H1 (cell line): Measurements from ENCODE around the gene RNASEH2A. TPM values are rescaled to one million over a fixed set of nuclear protein-coding genes. Genes with fewer than 3 reads are reported as not detected.

Experiments used
- CTCF ChIA-PET: fragments of 300-600 bp; sonication (Branson Sonifier 250); formaldehyde crosslinking; loops from one replicate; lab custom pipeline; 2021; ENCODE audit not compliant: partially characterized antibody; lab: Charles Lee
- POLR2A ChIA-PET: fragments of 300-600 bp; sonication (Branson Sonifier 250); formaldehyde crosslinking; loops from one replicate; lab custom pipeline; 2021; ENCODE audit warnings: inconsistent platforms; ENCODE audit not compliant: partially characterized antibody; lab: Charles Lee
- DNase-seq, 2 experiments: peaks; one replicate each; pipeline versions ENCODE4 v3.0.0 to v3.0.0-alpha.2; 2010 to 2022; ENCODE audit warnings: low spot score in 2 of 2, low read depth in 1 of 2, mixed read lengths in 1 of 2
- FAIRE-seq: peaks from 2 replicates; lab custom pipeline; 2011; peaks lifted over from hg19 to GRCh38; lab: Jason Lieb, UNC
- H2AFZ ChIP-seq: 2 replicates; pipeline ENCODE4 v1.8.1; 2012; ENCODE audit warnings: low read length, inconsistent platforms
- H2AK5ac ChIP-seq: 2 replicates; pipeline ENCODE4 v1.6.1; 2013; ENCODE audit warnings: low read depth, low read length
- H2BK120ac ChIP-seq: replicated peaks from 2 replicates; pipeline ENCODE3; 2013; ENCODE audit warnings: low read depth, low read length, inconsistent platforms
- H2BK12ac ChIP-seq: 2 replicates; pipeline ENCODE4 v1.6.1; 2013; ENCODE audit warnings: low read depth, low read length
- H2BK15ac ChIP-seq: 2 replicates; pipeline ENCODE4 v1.6.1; 2013; ENCODE audit warnings: low read length
- H2BK20ac ChIP-seq: 2 replicates; pipeline ENCODE4 v1.6.1; 2013; ENCODE audit warnings: low read length
- H2BK5ac ChIP-seq: 2 replicates; pipeline ENCODE4 v1.6.1; 2013; ENCODE audit warnings: low read depth, low read length
- H3K14ac ChIP-seq: 2 replicates; pipeline ENCODE4 v1.6.1; 2013; ENCODE audit warnings: inconsistent platforms; ENCODE audit not compliant: insufficient read length
- H3K18ac ChIP-seq: 2 replicates; pipeline ENCODE4 v1.6.1; 2013; ENCODE audit warnings: low read length; ENCODE audit errors: extremely low read depth
- H3K23ac ChIP-seq: 2 replicates; pipeline ENCODE4 v1.6.1; 2013; ENCODE audit warnings: inconsistent platforms; ENCODE audit not compliant: insufficient read length
- H3K23me2 ChIP-seq: 2 replicates; pipeline ENCODE4 v1.6.1; 2013; ENCODE audit warnings: low read depth, low read length
- H3K27ac ChIP-seq: 2 replicates; pipeline ENCODE4 v1.6.1; 2011; ENCODE audit warnings: low read depth, low read length, inconsistent platforms
- H3K27me3 ChIP-seq, 4 experiments: replicated peaks in 1 of 4; 1 replicate in 1 of 4; 2 replicates in 3 of 4; pipeline versions ENCODE4 v1.6.1 to v1.8.1; 2011 to 2013; ENCODE audit warnings: low read length in 3 of 4, mild to moderate bottlenecking in 3 of 4, inconsistent platforms in 2 of 4, mixed read lengths in 2 of 4, moderate library complexity in 1 of 4; ENCODE audit not compliant: control insufficient read depth in 3 of 4, insufficient read depth in 3 of 4; ENCODE audit errors: extremely low read depth in 1 of 4
- H3K36me3 ChIP-seq, 4 experiments: 2 replicates each; pipeline versions ENCODE4 v1.6.1 to v1.8.1; 2011 to 2013; ENCODE audit warnings: mild to moderate bottlenecking in 4 of 4, low read length in 3 of 4, moderate library complexity in 2 of 4, control low read depth in 1 of 4, inconsistent platforms in 1 of 4; ENCODE audit not compliant: insufficient read depth in 4 of 4, control insufficient read depth in 2 of 4
- H3K4ac ChIP-seq: replicated peaks from 2 replicates; pipeline ENCODE3; 2013; ENCODE audit warnings: low read length, low read depth, mixed read lengths, inconsistent platforms; ENCODE audit not compliant: insufficient read length
- H3K4me1 ChIP-seq, 4 experiments: replicated peaks in 1 of 4; 1 replicate in 1 of 4; 2 replicates in 3 of 4; pipeline versions ENCODE4 v1.6.1 to v1.8.1; 2011 to 2013; ENCODE audit warnings: low read length in 3 of 4, inconsistent platforms in 2 of 4, mixed read lengths in 1 of 4; ENCODE audit not compliant: insufficient read depth in 4 of 4, control insufficient read depth in 3 of 4
- H3K4me2 ChIP-seq, 2 experiments: 2 replicates each; pipeline versions ENCODE4 v1.6.1 to v1.8.1; 2011 to 2013; ENCODE audit warnings: low read depth in 2 of 2, low read length in 2 of 2, control low read depth in 1 of 2, inconsistent platforms in 1 of 2, mild to moderate bottlenecking in 1 of 2; ENCODE audit not compliant: insufficient read depth in 1 of 2
- H3K4me3 ChIP-seq, 4 experiments: fragments of 200-600, 300-600 bp in 1 of 4; sonication (generic), shearing (Covaris generic), sonication (Bioruptor Twin) in 1 of 4; 2 replicates each; pipeline versions ENCODE4 v1.5.1 to v1.8.1; 2011 to 2016; ENCODE audit warnings: low read length in 4 of 4, low read depth in 3 of 4, control low read depth in 2 of 4, inconsistent platforms in 2 of 4, mild to moderate bottlenecking in 2 of 4, mixed read lengths in 1 of 4, moderate library complexity in 1 of 4; ENCODE audit not compliant: insufficient read depth in 2 of 4; ENCODE audit errors: extremely low read depth in 1 of 4
- H3K56ac ChIP-seq: replicated peaks from 2 replicates; pipeline ENCODE3; 2013; ENCODE audit warnings: low read depth, mild to moderate bottlenecking, mixed read lengths, low read length, inconsistent platforms; ENCODE audit not compliant: insufficient read length
- H3K79me1 ChIP-seq: 2 replicates; pipeline ENCODE4 v1.6.1; 2013; ENCODE audit warnings: low read depth, low read length, control low read depth
- H3K79me2 ChIP-seq, 2 experiments: 2 replicates each; pipeline versions ENCODE4 v1.6.1 to v1.8.1; 2012 to 2013; ENCODE audit warnings: low read length in 2 of 2, mild to moderate bottlenecking in 2 of 2, inconsistent platforms in 1 of 2; ENCODE audit not compliant: insufficient read depth in 2 of 2, control insufficient read depth in 1 of 2
- H3K9ac ChIP-seq, 4 experiments: replicated peaks in 1 of 4; 1 replicate in 1 of 4; 2 replicates in 3 of 4; pipeline versions ENCODE4 v1.6.1 to v1.8.1; 2011 to 2013; ENCODE audit warnings: low read depth in 3 of 4, low read length in 3 of 4, control low read depth in 2 of 4, mild to moderate bottlenecking in 2 of 4, moderate library complexity in 2 of 4, inconsistent platforms in 1 of 4; ENCODE audit errors: extremely low read depth in 1 of 4
- H3K9me3 ChIP-seq, 2 experiments: 2 replicates each; pipeline versions ENCODE4 v1.6.1 to v1.8.1; 2012 to 2013; ENCODE audit warnings: mild to moderate bottlenecking in 2 of 2, moderate library complexity in 2 of 2, control low read depth in 1 of 2, inconsistent platforms in 1 of 2, low read depth in 1 of 2, low read length in 1 of 2, mixed read lengths in 1 of 2; ENCODE audit not compliant: insufficient read depth in 2 of 2
- H4K20me1 ChIP-seq, 2 experiments: replicated peaks in 1 of 2; 2 replicates each; pipeline versions ENCODE3 to v1.8.1; 2011 to 2013; ENCODE audit warnings: inconsistent platforms in 2 of 2, low read length in 2 of 2, mild to moderate bottlenecking in 1 of 2; ENCODE audit not compliant: insufficient read depth in 2 of 2, control insufficient read depth in 1 of 2
- H4K5ac ChIP-seq: 2 replicates; pipeline ENCODE4 v1.6.1; 2013; ENCODE audit warnings: low read length, low read depth, mixed read lengths, inconsistent platforms; ENCODE audit not compliant: insufficient read length
- H4K8ac ChIP-seq: 2 replicates; pipeline ENCODE4 v1.8.0; 2013; ENCODE audit warnings: mild to moderate bottlenecking, moderate library complexity, low read length, inconsistent platforms; ENCODE audit not compliant: insufficient read depth; ENCODE audit errors: extremely low read depth
- H4K91ac ChIP-seq: replicated peaks from 2 replicates; pipeline ENCODE3; 2013; ENCODE audit warnings: low read length, mixed read lengths, inconsistent platforms; ENCODE audit not compliant: insufficient read length
- CBX5 ChIP-seq: fragments of 300-800, 300-1000 bp; sonication (generic); IDR thresholded peaks from 2 replicates; pipeline ENCODE4 v1.7.1; 2016; ENCODE audit warnings: antibody characterized with exemption, low read length, low read depth
- CEBPB ChIP-seq: IDR thresholded peaks from 2 replicates; pipeline ENCODE4 v1.6.1; 2012; ENCODE audit warnings: low read depth, low read length
- CHD2 ChIP-seq: IDR thresholded peaks from 2 replicates; pipeline ENCODE4 v1.6.1; 2012; ENCODE audit warnings: low read length, improper control_type of control experiment
- FOSL1 ChIP-seq: IDR thresholded peaks from 2 replicates; pipeline ENCODE4 v1.6.1; 2011; ENCODE audit warnings: mild to moderate bottlenecking, low read depth, low read length, moderate library complexity; ENCODE audit not compliant: insufficient read depth
- GABPA ChIP-seq: IDR thresholded peaks from 2 replicates; pipeline ENCODE4 v1.6.1; 2011; ENCODE audit warnings: mild to moderate bottlenecking, low read length, moderate library complexity, borderline replicate concordance; ENCODE audit not compliant: insufficient read depth
- HDAC2 ChIP-seq, 2 experiments: fragments of 300-600 bp in 1 of 2; sonication (generic) in 1 of 2; IDR thresholded peaks; 2 replicates each; pipeline ENCODE4 v1.6.1; 2011 to 2012; ENCODE audit warnings: low read depth in 2 of 2, low read length in 2 of 2, mild to moderate bottlenecking in 2 of 2, moderate library complexity in 2 of 2, borderline replicate concordance in 1 of 2, inconsistent platforms in 1 of 2
- KDM1A ChIP-seq: fragments of 200-600, 300-600 bp; sonication (generic); IDR thresholded peaks from 2 replicates; pipeline ENCODE4 v1.7.1; 2016; ENCODE audit warnings: mild to moderate bottlenecking, low read length, borderline replicate concordance
- NRF1 ChIP-seq: IDR thresholded peaks from 2 replicates; pipeline ENCODE4 v1.6.1; 2011; ENCODE audit warnings: mild to moderate bottlenecking, low read depth, low read length, improper control_type of control experiment
- RNF2 ChIP-seq: fragments of 200-900, 300-1000 bp; sonication (generic); IDR thresholded peaks from 2 replicates; pipeline ENCODE4 v1.7.1; 2016; ENCODE audit warnings: borderline replicate concordance, low read depth, mild to moderate bottlenecking, antibody characterized with exemption, low read length; ENCODE audit not compliant: poor library complexity, severe bottlenecking; ENCODE audit errors: missing control alignments
- SAP30 ChIP-seq: fragments of 300-600 bp; sonication (generic); IDR thresholded peaks from 2 replicates; pipeline ENCODE4 v1.7.1; 2012; ENCODE audit warnings: low read length, moderate library complexity, mild to moderate bottlenecking, inconsistent platforms; ENCODE audit not compliant: insufficient read depth, insufficient replicate concordance
- SP2 ChIP-seq: IDR thresholded peaks from 2 replicates; pipeline ENCODE4 v1.6.1; 2012; ENCODE audit warnings: mild to moderate bottlenecking, low read length, inconsistent platforms
- TAF1 ChIP-seq: IDR thresholded peaks from 2 replicates; pipeline ENCODE4 v1.6.1; 2011; ENCODE audit warnings: mild to moderate bottlenecking, low read depth, low read length
- TCF12 ChIP-seq: IDR thresholded peaks from 2 replicates; pipeline ENCODE4 v1.6.1; 2011; ENCODE audit warnings: low read depth, mild to moderate bottlenecking, low read length
- WGBS, 2 experiments: shearing (Covaris generic) in 1 of 2; methylation state at CpG; one replicate each; pipeline versions ENCODE4 v1.1.6 to v1.1.7; 2013 to 2015; ENCODE audit warnings: low lambda C conversion rate in 2 of 2, mixed read lengths in 2 of 2, inconsistent platforms in 1 of 2, low coverage in 1 of 2, missing lambda C conversion rate in 1 of 2; ENCODE audit not compliant: insufficient replicate concordance in 2 of 2, insufficient coverage in 1 of 2, insufficient read length in 1 of 2; ENCODE audit errors: extremely low coverage in 1 of 2, missing lambda C conversion rate in 1 of 2; 5-methylcytosine and 5-hydroxymethylcytosine counted together
- polyA plus RNA-seq, 7 experiments: library from polyadenylated mRNA; depleted of rRNA in 3 of 7; stranded (reverse) in 5 of 7; unstranded in 2 of 7; fragments of >200 nt in 5 of 7; fragments of 200-250 nt in 2 of 7; gene quantifications; 1 replicate in 5 of 7; 2 replicates in 1 of 7; 4 replicates in 1 of 7; pipeline versions ENCODE4 v1.2.1 to v1.2.3, GENCODE V29; 2011 to 2013; ENCODE audit warnings: missing spikeins in 2 of 7, mixed read lengths in 2 of 7
- total RNA-seq: library from RNA; stranded (reverse); fragmentation: NEBNext Ultra II Directional; extraction: Animal tissue kit (Norgen Biotek cat#: 25700); gene quantifications from 2 replicates; pipeline ENCODE4 v1.2.1, GENCODE V29; 2021

RNASEH2A gene
- total and polyA plus RNA-seq, 2 of the 8 experiments (the other 6 are each of a cell fraction or from before 2014, with no cell fraction given) = 67.5 to 120 TPM

- WGBS, 2 experiments = 93% methylated on average over 6 of the region's 6 CpGs; no CpG with 5 or more reads in 1 of the 2 experiments
- no peak overlapping the region for H4K5ac ChIP-seq
- no peak overlapping the region for H3K4me2 ChIP-seq
- no peak overlapping the region for H3K27ac ChIP-seq
- FAIRE-seq (no peak), DNase-seq (no peak)
- no peak overlapping the region for H2AK5ac ChIP-seq
- H2BK20ac ChIP-seq = no peak overlapping the region
- H3K4me3 ChIP-seq = no peak overlapping the region
- H3K79me1 ChIP-seq = peaks cover 7% of the 10 kb centered on the region
- no peak overlapping the region for H4K8ac ChIP-seq
- H2BK15ac ChIP-seq = no peak overlapping the region
- no peak overlapping the region for H3K56ac ChIP-seq
- H2BK120ac ChIP-seq = no peak overlapping the region
- peaks cover 24% of the 10 kb centered on the region for H3K23me2 ChIP-seq
- no peak overlapping the region for H3K14ac ChIP-seq
- H2BK5ac ChIP-seq = no peak overlapping the region
- ChIA-PET POLR2A (interaction anchor here (0.6 to 15.2 kb wide), 6 partner anchors 21 to 1199 kb away, joined by 3 to 317 read pairs (median 3); partner anchors contain the start of gene HOOK2), CTCF (interaction anchor here (0.9 to 17.9 kb wide), 13 partner anchors 10 to 125 kb away, joined by 3 to 288 read pairs (median 7); no protein-coding TSS in a partner anchor)
- H2BK12ac ChIP-seq = no peak overlapping the region
- no peaks in the 10 kb centered on the region for H3K9me3 ChIP-seq
- no peak overlapping the region for H3K9ac ChIP-seq
- no peak overlapping the region for H4K91ac ChIP-seq
- peaks cover 8 to 19% (median 14%) of the 10 kb centered on the region in 4 experiments; a peak in 7 of 8 replicates for H3K36me3 ChIP-seq
- no peak overlapping the region for H3K4ac ChIP-seq
- peaks cover 0 to 6% of the 10 kb centered on the region in 2 experiments for H4K20me1 ChIP-seq
- H3K4me1 ChIP-seq = peaks cover 5 to 21% (median 13%) of the 10 kb centered on the region in 4 experiments
- peaks cover 0 to 12% of the 10 kb centered on the region in 2 experiments; a peak in 2 of 4 replicates for H3K79me2 ChIP-seq
- H3K27me3 ChIP-seq = peaks cover 0 to 5% (median 4%) of the 10 kb centered on the region in 4 experiments; a peak in 3 of 7 replicates
- H3K18ac ChIP-seq = no peak overlapping the region
- H3K23ac ChIP-seq = no peak overlapping the region
- no peak overlapping the region for H2AFZ ChIP-seq
- TF ChIP-seq RNF2 (no peak), CEBPB (no peak), KDM1A (no peak), HDAC2 (IDR thresholded peaks at IDR 0.05; ENCODE audit: borderline replicate concordance in 1 of 2, low read depth in 2 of 2, low read length in 2 of 2) (no peak), SAP30 (no peak), GABPA (no peak), NRF1 (no peak), SP2 (no peak), TCF12 (no peak), CBX5 (no peak), TAF1 (no peak), FOSL1 (no peak), CHD2 (no peak)
Observed at GRCh38 chr19:12797141-12797587, 9.2 kb upstream of the RNASEH2A start.
